MCF 10A (cell line): ENCODE data around the gene XPO1. TPM values are rescaled to one million over a fixed set of nuclear protein-coding genes. Genes with fewer than 3 reads are reported as not detected.
"Not testable (repeated sequence)": the region's sequence is repeated elsewhere in the genome, so short reads cannot be mapped to it uniquely, and the experiment has no call there.

Experiments used
- BruUV-seq: library from RNA; stranded (reverse); fragments of 400-500 nt; replicated peaks from 2 replicates; lab custom pipeline; 2021; lab: Mats Ljungman, UMichigan
- CTCF ChIA-PET: fragments of 300-600 bp; sonication (Branson Sonifier 250); formaldehyde crosslinking; extraction: SDS; loops from one replicate; lab custom pipeline; 2021; ENCODE audit warnings: antibody characterized with exemption, inconsistent platforms; lab: Yijun Ruan, JAX
- POLR2A ChIA-PET: fragments of 300-600, 350-650 bp; sonication (Branson Sonifier 250); formaldehyde crosslinking; extraction: SDS; loops from one replicate; lab custom pipeline; 2020; ENCODE audit warnings: antibody characterized with exemption, inconsistent platforms; lab: Yijun Ruan, JAX
- DNase-seq: peaks from one replicate; pipeline ENCODE4 v3.0.0-alpha.2; 2018; ENCODE audit not compliant: unreplicated experiment
- H3K27ac Mint-ChIP-seq: one replicate; pipeline ENCODE4 v1.8.0; 2022; ENCODE audit warnings: mild to moderate bottlenecking, low read depth, mixed read lengths; ENCODE audit not compliant: unreplicated experiment
- H3K27me3 Mint-ChIP-seq: one replicate; pipeline ENCODE4 v1.8.0; 2022; ENCODE audit warnings: mixed read lengths; ENCODE audit not compliant: insufficient read depth, unreplicated experiment
- H3K36me3 Mint-ChIP-seq: one replicate; pipeline ENCODE4 v1.8.0; 2022; ENCODE audit warnings: mild to moderate bottlenecking, moderate library complexity, mixed read lengths; ENCODE audit not compliant: insufficient read depth, unreplicated experiment
- H3K4me1 Mint-ChIP-seq: one replicate; pipeline ENCODE4 v1.8.0; 2022; ENCODE audit warnings: mixed read lengths; ENCODE audit not compliant: insufficient read depth, unreplicated experiment
- H3K4me3 Mint-ChIP-seq: one replicate; pipeline ENCODE4 v1.8.0; 2022; ENCODE audit warnings: mild to moderate bottlenecking, moderate library complexity, mixed read lengths; ENCODE audit not compliant: unreplicated experiment
- H3K9me3 Mint-ChIP-seq: one replicate; pipeline ENCODE4 v1.8.0; 2022; ENCODE audit warnings: mixed read lengths; ENCODE audit not compliant: unreplicated experiment
- CTCF ChIP-seq: fragments of 200-600 bp; IDR thresholded peaks from one replicate; pipeline ENCODE4 v1.8.0; 2022; ENCODE audit warnings: antibody characterized with exemption, mild to moderate bottlenecking; ENCODE audit not compliant: unreplicated experiment
- intact Hi-C: fragments of 100-400 bp; cut with micrococcal nuclease; formaldehyde crosslinking; loops from 2 replicates; pipeline ENCODE4 v1.14.1; 2022
- total RNA-seq: library from RNA; stranded (reverse); gene quantifications from 2 replicates; pipeline ENCODE4 v1.2.3, GENCODE V29; 2022

The XPO1 gene
- total RNA-seq, 1 experiment from 2014 or later, result 148 TPM

GRCh38 chr2:61550375-61551209 is 12.4 kb upstream of the XPO1 start:
- no peaks in the 10 kb centered on the region for H3K4me1 Mint-ChIP-seq
- POLR2A ChIA-PET, result interaction anchor here (1.0 to 1.8 kb wide), 3 partner anchors 10 to 17 kb away, joined by 3 to 13 read pairs (median 5); partner anchors contain the start of gene XPO1
- CTCF ChIA-PET, result interaction anchor here (0.5 to 0.6 kb wide), 2 partner anchors 14 to 174 kb away, joined by 3 read pairs; no protein-coding TSS in a partner anchor
- no peaks in the 10 kb centered on the region for H3K27me3 Mint-ChIP-seq
- DNase-seq, result no peak
- H3K27ac Mint-ChIP-seq, result no peak overlapping the region
- no peaks in the 10 kb centered on the region for H3K9me3 Mint-ChIP-seq
- no peak overlapping the region for H3K4me3 Mint-ChIP-seq
- TF ChIP-seq CTCF, result no peak
- intact Hi-C loops, result no loop called here
- no TSS peak for BruUV-seq
- no peaks in the 10 kb centered on the region for H3K36me3 Mint-ChIP-seq

DNA sequence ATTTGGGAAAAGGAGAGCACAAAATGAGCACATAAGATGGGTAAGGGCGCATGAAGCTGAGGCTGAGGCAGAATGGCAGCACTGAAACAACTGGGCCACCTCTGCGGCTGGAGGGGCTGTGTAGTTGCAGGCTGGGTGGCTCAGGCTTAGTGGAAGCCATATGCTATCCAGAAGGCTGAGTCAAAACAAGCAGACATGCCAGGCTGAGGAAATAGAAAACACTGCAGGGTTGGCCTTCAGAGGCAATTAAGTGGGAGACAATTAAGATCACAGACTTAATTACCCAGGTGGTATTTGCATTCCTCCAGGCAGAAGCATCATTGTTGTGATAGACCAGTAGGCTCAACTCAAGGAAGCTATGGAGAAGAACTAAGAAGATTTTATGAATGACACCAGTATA is 11.4 kb upstream of the XPO1 start:
- no peaks in the 10 kb centered on the region for H3K4me1 Mint-ChIP-seq
- POLR2A ChIA-PET, result interaction anchor here (1.0 to 1.8 kb wide), 3 partner anchors 9 to 18 kb away, joined by 3 to 13 read pairs (median 5); partner anchors contain the start of gene XPO1
- no peak overlapping the region for H3K27ac Mint-ChIP-seq
- intact Hi-C loops, result no loop called here
- no peaks in the 10 kb centered on the region for H3K9me3 Mint-ChIP-seq
- TF ChIP-seq CTCF, result no peak
- CTCF ChIA-PET, result interaction anchor here (0.6 to 0.7 kb wide), 2 partner anchors 108 to 111 kb away, joined by 3 read pairs; no protein-coding TSS in a partner anchor
- no peak overlapping the region for H3K4me3 Mint-ChIP-seq
- DNase-seq, result no peak
- no peaks in the 10 kb centered on the region for H3K36me3 Mint-ChIP-seq
- BruUV-seq, result no TSS peak
- H3K27me3 Mint-ChIP-seq, result no peaks in the 10 kb centered on the region

GRCh38 chr2:61543062-61543461 is 4.9 kb upstream of the XPO1 start:
- ChIA-PET CTCF (interaction anchor here (0.7 to 1.4 kb wide), 3 partner anchors 14 to 93 kb away, joined by 3 to 6 read pairs (median 3); no protein-coding TSS in a partner anchor), POLR2A (no interaction called here)
- Mint-ChIP-seq H3K4me3 (no peak overlapping the region), H3K27me3 (no peaks in the 10 kb centered on the region), H3K9me3 (no peaks in the 10 kb centered on the region), H3K27ac (no peak overlapping the region), H3K4me1 (peaks cover 5% of the 10 kb centered on the region), H3K36me3 (no peaks in the 10 kb centered on the region)
- intact Hi-C loops, result no loop called here
- TF ChIP-seq CTCF, result no peak
- no TSS peak for BruUV-seq
- DNase-seq, result no peak

GRCh38 chr2:61540167-61540566 is 2.0 kb upstream of the XPO1 start:
- CTCF ChIA-PET, result interaction anchor here (0.6 kb wide), 2 partner anchors 31 to 250 kb away, joined by 3 read pairs; no protein-coding TSS in a partner anchor
- H3K9me3 Mint-ChIP-seq, H3K4me3 Mint-ChIP-seq, H3K27ac Mint-ChIP-seq, H3K4me1 Mint-ChIP-seq, intact Hi-C loops, BruUV-seq, H3K36me3 Mint-ChIP-seq, H3K27me3 Mint-ChIP-seq, DNase-seq: not testable (repeated sequence)
- POLR2A ChIA-PET, result interaction anchor here (0.7 to 1.3 kb wide), 3 partner anchors 10 to 81 kb away, joined by 3 to 5 read pairs (median 3); no protein-coding TSS in a partner anchor
